HFF-Myc (cell line): ENCODE results near the gene MEMO1.

Source experiments
- DNase-seq: peaks from one replicate; pipeline ENCODE4 v3.0.0-alpha.2; 2011; ENCODE audit warnings: low read depth; ENCODE audit errors: extremely low read depth
- H3K4me3 ChIP-seq: replicated peaks from 2 replicates; pipeline ENCODE4 v1.5.1; 2011; ENCODE audit warnings: low read depth, mild to moderate bottlenecking, control low read depth, low read length
- CTCF ChIP-seq: IDR thresholded peaks from 2 replicates; pipeline ENCODE4 v1.5.1; 2012; ENCODE audit warnings: mild to moderate bottlenecking, low read depth, low read length, control low read depth; ENCODE audit errors: missing control alignments

The MEMO1 gene

GRCh38 chr2:31940920-31941319, 69.9 kb downstream of the MEMO1 start:
- no peak for TF ChIP-seq CTCF
- H3K4me3 ChIP-seq, result no peak overlapping the region
- DNase-seq, result no peak

- no peak for TF ChIP-seq CTCF
- DNase-seq, result no peak
- H3K4me3 ChIP-seq, result no peak overlapping the region
These were observed 73.1 kb downstream of the MEMO1 start for GRCh38 chr2:31937741-31938140.

GRCh38 chr2:31935370-31935769, 75.4 kb downstream of the MEMO1 start:
- TF ChIP-seq CTCF, result no peak
- no peak for DNase-seq
- H3K4me3 ChIP-seq, result no peak overlapping the region

- H3K4me3 ChIP-seq, result no peak overlapping the region
- TF ChIP-seq CTCF, result no peak
- no peak for DNase-seq
These were observed 77.7 kb downstream of the MEMO1 start for GRCh38 chr2:31933066-31933465.

- H3K4me3 ChIP-seq, result no peak overlapping the region
- TF ChIP-seq CTCF, result no peak
- no peak for DNase-seq
These were observed 78.2 kb downstream of the MEMO1 start for GRCh38 chr2:31932589-31932988.

GRCh38 chr2:31931916-31932315, 78.9 kb downstream of the MEMO1 start:
- TF ChIP-seq CTCF, result no peak
- no peak for DNase-seq
- H3K4me3 ChIP-seq, result no peak overlapping the region

- H3K4me3 ChIP-seq, result no peak overlapping the region
- DNase-seq, result no peak
- no peak for TF ChIP-seq CTCF
These were observed 85.3 kb downstream of the MEMO1 start for GRCh38 chr2:31925517-31925916.
